GM12873 (cell line): ENCODE results near the gene SOBP.

Source experiments
- CTCF ChIP-seq: IDR thresholded peaks from 2 replicates; pipeline ENCODE4 v1.5.1; 2012; ENCODE audit warnings: low read depth, mild to moderate bottlenecking, moderate library complexity, low read length, control low read depth; ENCODE audit not compliant: insufficient read depth; ENCODE audit errors: missing control alignments

Gene SOBP

GRCh38 chr6:107637316-107638315, 147.7 kb downstream of the SOBP start:
- TF ChIP-seq CTCF, result no peak

GRCh38 chr6:107638493-107638892, 148.6 kb downstream of the SOBP start:
- TF ChIP-seq CTCF, result no peak

- no peak for TF ChIP-seq CTCF
Observed at GRCh38 chr6:107639511-107639910, 149.6 kb downstream of the SOBP start.

- no peak for TF ChIP-seq CTCF
Observed at GRCh38 chr6:107641071-107641470, 151.2 kb downstream of the SOBP start.

GRCh38 chr6:107641500-107641941, 151.6 kb downstream of the SOBP start:
- no peak for TF ChIP-seq CTCF

GRCh38 chr6:107642095-107642860, 152.4 kb downstream of the SOBP start:
- TF ChIP-seq CTCF, result no peak

- no peak for TF ChIP-seq CTCF
Observed at GRCh38 chr6:107642861-107643328, 153.0 kb downstream of the SOBP start.
